BJ (cell line): ENCODE measurements around the gene CAPN10. TPM values are rescaled to one million over a fixed set of nuclear protein-coding genes. Genes with fewer than 3 reads are reported as not detected.
A peak's percentile ranks its signal among the peaks of the same experiment; 100 is the strongest.

Experiments
- CTCF ChIA-PET: fragments of 350-600 bp; formaldehyde crosslinking; extraction: SDS; loops from one replicate; lab custom pipeline; 2021; ENCODE audit warnings: antibody characterized with exemption, inconsistent platforms; lab: Yijun Ruan, JAX
- POLR2A ChIA-PET: fragments of 300-600 bp; sonication (Branson Sonifier 250); formaldehyde crosslinking; extraction: SDS; loops from one replicate; lab custom pipeline; 2021; ENCODE audit warnings: antibody characterized with exemption; lab: Charles Lee
- DNase-seq: peaks from one replicate; pipeline ENCODE4 v3.0.0-alpha.2; 2011; ENCODE audit warnings: low read depth
- H3K27me3 ChIP-seq: 2 replicates; pipeline ENCODE4 v1.6.0; 2011; ENCODE audit warnings: low read length; ENCODE audit not compliant: control insufficient read depth, insufficient read depth
- H3K36me3 ChIP-seq: 2 replicates; pipeline ENCODE4 v1.5.1; 2011; ENCODE audit warnings: low read length; ENCODE audit not compliant: control insufficient read depth, insufficient read depth
- H3K4me3 ChIP-seq: 2 replicates; pipeline ENCODE4 v1.5.1; 2011; ENCODE audit warnings: low read depth, mild to moderate bottlenecking, control low read depth, low read length
- polyA plus RNA-seq: library from polyadenylated mRNA; depleted of rRNA; stranded (reverse); fragments of >200 nt; gene quantifications from 2 replicates; pipeline ENCODE4 v1.2.3, GENCODE V29; 2011
- TF ChIP-seq, protein P1 (sequence below): IDR thresholded peaks from 2 replicates; pipeline ENCODE4 v1.5.1; 2011; ENCODE audit warnings: low read depth, mild to moderate bottlenecking, control low read depth, inconsistent platforms, low read length, moderate library complexity; ENCODE audit not compliant: insufficient read depth

The CAPN10 gene
- polyA plus RNA-seq, 1 experiment: 14.9 TPM

- Histone ChIP-seq H3K36me3 (0 out of 2 replicates have a peak, but pooled peaks cover 1% of the 10 kb centered on the region), H3K4me3 (peak overlapping the region; percentile 54), H3K27me3 (no peaks in the 10 kb centered on the region)
- TF ChIP-seq, protein P1, sequence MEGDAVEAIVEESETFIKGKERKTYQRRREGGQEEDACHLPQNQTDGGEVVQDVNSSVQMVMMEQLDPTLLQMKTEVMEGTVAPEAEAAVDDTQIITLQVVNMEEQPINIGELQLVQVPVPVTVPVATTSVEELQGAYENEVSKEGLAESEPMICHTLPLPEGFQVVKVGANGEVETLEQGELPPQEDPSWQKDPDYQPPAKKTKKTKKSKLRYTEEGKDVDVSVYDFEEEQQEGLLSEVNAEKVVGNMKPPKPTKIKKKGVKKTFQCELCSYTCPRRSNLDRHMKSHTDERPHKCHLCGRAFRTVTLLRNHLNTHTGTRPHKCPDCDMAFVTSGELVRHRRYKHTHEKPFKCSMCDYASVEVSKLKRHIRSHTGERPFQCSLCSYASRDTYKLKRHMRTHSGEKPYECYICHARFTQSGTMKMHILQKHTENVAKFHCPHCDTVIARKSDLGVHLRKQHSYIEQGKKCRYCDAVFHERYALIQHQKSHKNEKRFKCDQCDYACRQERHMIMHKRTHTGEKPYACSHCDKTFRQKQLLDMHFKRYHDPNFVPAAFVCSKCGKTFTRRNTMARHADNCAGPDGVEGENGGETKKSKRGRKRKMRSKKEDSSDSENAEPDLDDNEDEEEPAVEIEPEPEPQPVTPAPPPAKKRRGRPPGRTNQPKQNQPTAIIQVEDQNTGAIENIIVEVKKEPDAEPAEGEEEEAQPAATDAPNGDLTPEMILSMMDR: no peak
- DNase-seq: no peak
- ChIA-PET POLR2A (no interaction called here), CTCF (interaction anchor here (0.6 to 1.4 kb wide), 4 partner anchors 9 to 968 kb away, joined by 3 to 5 read pairs (median 4); partner anchors contain the start of gene CAPN10)
Observed at GRCh38 chr2:240568678-240569522, 17.6 kb upstream of the CAPN10 start.

- Histone ChIP-seq H3K36me3 (peaks cover 6% of the 10 kb centered on the region; the same call in 1 of the 2 replicates), H3K27me3 (no peaks in the 10 kb centered on the region), H3K4me3 (peak overlapping the region; percentile 54)
- TF ChIP-seq, protein P1: no peak
- ChIA-PET POLR2A (no interaction called here), CTCF (interaction anchor here (0.6 to 1.4 kb wide), 4 partner anchors 8 to 968 kb away, joined by 3 to 5 read pairs (median 4); partner anchors contain the start of gene CAPN10)
- DNase-seq: no peak
Observed at GRCh38 chr2:240569523-240569997, 17.0 kb upstream of the CAPN10 start.

DNA sequence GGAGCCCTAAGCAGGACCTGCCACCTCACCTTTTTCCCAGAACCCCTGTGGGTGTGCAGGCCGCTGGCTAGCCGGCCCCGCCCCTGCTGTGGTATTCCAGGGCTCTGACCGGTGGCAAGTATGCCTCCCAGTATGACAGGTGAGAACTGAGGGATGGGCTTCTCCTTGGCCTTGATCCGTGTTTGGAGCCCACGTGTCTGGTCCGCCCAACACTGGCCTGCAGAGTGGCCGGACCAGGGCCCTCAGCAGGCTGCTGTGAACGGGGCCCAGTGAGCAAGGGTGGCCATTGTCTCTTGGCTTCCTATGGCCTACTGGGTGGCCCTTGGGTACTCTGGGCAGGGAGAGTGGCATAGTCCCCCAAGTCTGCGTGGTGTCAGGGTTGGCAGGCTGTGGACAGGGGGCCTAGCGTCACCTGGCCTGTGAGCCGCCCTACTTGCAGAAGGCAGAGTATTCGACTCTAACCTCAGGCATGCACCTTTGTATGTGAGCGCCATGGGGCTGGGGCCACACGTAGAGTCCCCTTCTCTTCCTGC lies 16.5 kb upstream of the CAPN10 start:
- ChIA-PET CTCF (no interaction called here), POLR2A (no interaction called here)
- TF ChIP-seq, protein P1: no peak
- Histone ChIP-seq H3K4me3 (no peak overlapping the region), H3K36me3 (peaks cover 11% of the 10 kb centered on the region), H3K27me3 (no peaks in the 10 kb centered on the region)
- no peak for DNase-seq

GRCh38 chr2:240570531-240571313 lies 15.8 kb upstream of the CAPN10 start:
- H3K4me3 ChIP-seq: no peak overlapping the region
- ChIA-PET POLR2A (no interaction called here), CTCF (no interaction called here)
- no peaks in the 10 kb centered on the region for H3K27me3 ChIP-seq
- no peak for DNase-seq
- peaks cover 16% of the 10 kb centered on the region for H3K36me3 ChIP-seq
- TF ChIP-seq, protein P1: no peak
